GM12874 (cell line): ENCODE data around the gene INCENP.

Source experiments
- TF ChIP-seq, protein P1 (sequence below): IDR thresholded peaks from 2 replicates; pipeline ENCODE4 v1.5.1; 2011; ENCODE audit warnings: low read depth, mild to moderate bottlenecking, control low read depth, low read length, moderate library complexity; ENCODE audit not compliant: insufficient read depth

Gene INCENP

DNA sequence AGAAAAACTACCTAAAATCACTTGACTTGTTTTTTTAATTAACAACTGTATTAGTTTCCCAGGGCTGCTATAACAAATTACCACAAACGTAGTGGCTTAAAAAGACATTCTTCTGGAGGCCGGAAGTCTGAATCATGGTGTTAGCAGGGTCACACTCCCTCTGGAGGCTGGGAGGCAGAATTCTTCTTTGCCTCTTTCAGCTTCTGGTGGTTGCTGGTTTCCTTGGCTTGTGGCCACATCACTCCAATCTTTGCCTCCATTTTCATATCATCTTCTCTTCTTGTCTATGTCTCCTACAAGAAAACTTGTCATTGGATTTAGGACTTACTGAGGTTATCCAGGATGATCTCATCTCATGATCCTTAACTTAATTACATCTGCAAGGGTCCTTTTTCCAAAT lies 7.4 kb upstream of the INCENP start:
- TF ChIP-seq, protein P1, sequence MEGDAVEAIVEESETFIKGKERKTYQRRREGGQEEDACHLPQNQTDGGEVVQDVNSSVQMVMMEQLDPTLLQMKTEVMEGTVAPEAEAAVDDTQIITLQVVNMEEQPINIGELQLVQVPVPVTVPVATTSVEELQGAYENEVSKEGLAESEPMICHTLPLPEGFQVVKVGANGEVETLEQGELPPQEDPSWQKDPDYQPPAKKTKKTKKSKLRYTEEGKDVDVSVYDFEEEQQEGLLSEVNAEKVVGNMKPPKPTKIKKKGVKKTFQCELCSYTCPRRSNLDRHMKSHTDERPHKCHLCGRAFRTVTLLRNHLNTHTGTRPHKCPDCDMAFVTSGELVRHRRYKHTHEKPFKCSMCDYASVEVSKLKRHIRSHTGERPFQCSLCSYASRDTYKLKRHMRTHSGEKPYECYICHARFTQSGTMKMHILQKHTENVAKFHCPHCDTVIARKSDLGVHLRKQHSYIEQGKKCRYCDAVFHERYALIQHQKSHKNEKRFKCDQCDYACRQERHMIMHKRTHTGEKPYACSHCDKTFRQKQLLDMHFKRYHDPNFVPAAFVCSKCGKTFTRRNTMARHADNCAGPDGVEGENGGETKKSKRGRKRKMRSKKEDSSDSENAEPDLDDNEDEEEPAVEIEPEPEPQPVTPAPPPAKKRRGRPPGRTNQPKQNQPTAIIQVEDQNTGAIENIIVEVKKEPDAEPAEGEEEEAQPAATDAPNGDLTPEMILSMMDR = no peak

GRCh38 chr11:62119569-62119968 lies 4.2 kb upstream of the INCENP start:
- TF ChIP-seq, protein P1 = no peak

- TF ChIP-seq, protein P1 = no peak
These were observed 3.8 kb upstream of the INCENP start for GRCh38 chr11:62120001-62120400.

DNA sequence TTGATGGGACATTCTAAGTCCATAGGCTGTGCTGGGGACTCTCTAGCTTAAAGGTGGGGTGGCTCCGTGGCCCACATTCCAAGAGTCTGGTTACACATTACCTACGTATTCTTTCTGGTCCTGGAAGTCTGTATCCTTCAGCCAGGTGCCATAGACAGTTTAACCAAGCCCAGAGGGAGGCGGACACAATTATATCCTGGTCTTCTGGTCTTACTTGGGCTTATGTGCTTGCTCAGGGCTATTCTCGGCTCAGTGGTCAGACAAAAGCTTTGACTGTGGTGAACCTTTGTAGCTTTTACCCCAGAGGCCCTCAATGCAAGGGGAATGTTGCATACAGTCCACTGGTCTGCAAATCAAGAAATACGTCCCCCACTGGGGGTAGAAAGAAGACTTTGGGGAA lies 3.4 kb upstream of the INCENP start:
- TF ChIP-seq, protein P1 = no peak

DNA sequence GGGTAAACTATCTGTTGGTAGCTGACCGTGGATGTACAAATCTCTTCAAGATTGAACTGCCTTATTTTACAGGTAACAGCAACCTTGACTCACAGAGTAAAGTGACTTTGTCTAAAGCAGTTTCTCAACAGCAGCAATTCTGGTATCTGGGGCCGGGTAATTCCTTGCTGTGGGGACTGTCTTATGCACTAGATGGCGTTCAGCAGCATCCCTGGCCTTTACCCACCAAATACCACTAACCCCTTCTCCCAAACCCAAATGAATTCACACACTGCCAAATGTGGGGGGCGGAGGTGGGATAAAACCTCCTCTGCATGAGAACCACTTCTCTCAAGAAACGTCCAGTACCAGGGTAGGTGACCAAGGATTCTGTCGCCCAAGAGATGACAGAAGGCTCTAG lies 1.7 kb upstream of the INCENP start:
- TF ChIP-seq, protein P1 = no peak

- TF ChIP-seq, protein P1 = no peak
These were observed 639 bp downstream of the INCENP start for GRCh38 chr11:62124186-62125113.

DNA sequence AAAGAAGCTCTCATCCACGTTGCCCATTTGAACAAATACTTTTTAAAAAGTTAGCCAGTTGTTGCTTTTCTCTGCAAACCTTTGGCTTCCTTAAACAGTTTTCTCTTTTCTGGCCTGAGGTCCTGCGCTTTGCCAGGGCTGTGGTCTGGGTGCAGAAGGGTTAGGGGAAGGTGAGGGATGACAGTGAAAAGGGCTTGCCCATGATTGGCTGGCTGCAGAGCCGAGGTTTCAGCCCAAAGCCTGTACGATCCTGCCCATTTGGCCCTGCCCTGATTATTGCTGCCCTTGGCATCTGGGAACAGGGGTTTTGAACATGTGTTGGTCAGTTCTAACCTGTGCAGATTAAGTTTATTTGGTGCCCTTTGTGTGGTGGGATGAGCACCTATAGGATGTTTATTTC lies 1.5 kb downstream of the INCENP start:
- TF ChIP-seq, protein P1 = no peak
